ENCODE measurements around the gene DAPK2. TPM values are rescaled to one million over a fixed set of nuclear protein-coding genes. Genes with fewer than 3 reads are reported as not detected.

The DAPK2 gene
- total and polyA plus RNA-seq, 7 experiments from 2014 or later = 0.46 to 9.3 (median 4.2) TPM; not detected in 3

- H3K4me1 ChIP-seq (ENCODE audit: control insufficient read depth in 2 of 2, insufficient read depth in 2 of 2, low read length in 2 of 2) = peaks cover 20 to 24% of the 10 kb centered on the region in 2 donors
- no peaks in the 10 kb centered on the region for H3K9me3 ChIP-seq (ENCODE audit: control insufficient read depth in 2 of 3, low read length in 3 of 3)
- Mint-ChIP-seq H3K27ac (no peak overlapping the region), H3K4me3 (no peak overlapping the region), H3K4me1 (peaks cover 24 to 43% (median 30%) of the 10 kb centered on the region in 7 donors), H3K36me3 (peaks cover 0 to 8% (median 0%) of the 10 kb centered on the region in 5 donors), H3K27me3 (no peaks in the 10 kb centered on the region), H3K9me3 (peaks cover 0 to 2% (median 0%) of the 10 kb centered on the region in 11 donors)
- DNase-seq = no peak
- intact Hi-C loops (cut with micrococcal nuclease) = no loop called here
- ChIA-PET CTCF (no interaction called here), POLR2A (no interaction called here)
- no peak overlapping the region for H3K27ac ChIP-seq (ENCODE audit: low read depth, low read length)
- no peak overlapping the region for H3K4me3 ChIP-seq (ENCODE audit: low read length)
- no peak for ATAC-seq
- no peaks in the 10 kb centered on the region for H3K36me3 ChIP-seq (ENCODE audit: control insufficient read depth in 2 of 3, insufficient read depth in 3 of 3, low read length in 3 of 3)
- H3K27me3 ChIP-seq (ENCODE audit: control insufficient read depth in 2 of 2, insufficient read depth in 2 of 2, low read length in 2 of 2) = no peaks in the 10 kb centered on the region
These were observed 73.5 kb downstream of the DAPK2 start for GRCh38 chr15:63972801-63973200.

- H3K27ac Mint-ChIP-seq = peak overlapping the region in 6 of 9 donors; percentile 14 to 99 (median 75)
- no peaks in the 10 kb centered on the region for H3K27me3 Mint-ChIP-seq
- H3K4me3 Mint-ChIP-seq = peak overlapping the region in 3 of 10 donors; percentile 7 to 87 (median 53)
- H3K4me1 ChIP-seq (ENCODE audit: control insufficient read depth in 2 of 2, insufficient read depth in 2 of 2, low read length in 2 of 2) = peaks cover 20 to 24% of the 10 kb centered on the region in 2 donors
- H3K9me3 Mint-ChIP-seq = peaks cover 0 to 2% (median 0%) of the 10 kb centered on the region in 11 donors
- peaks cover 24 to 46% (median 30%) of the 10 kb centered on the region in 7 donors for H3K4me1 Mint-ChIP-seq
- DNase-seq = no peak
- no peak overlapping the region for H3K4me3 ChIP-seq (ENCODE audit: low read length)
- no peaks in the 10 kb centered on the region for H3K27me3 ChIP-seq (ENCODE audit: control insufficient read depth in 2 of 2, insufficient read depth in 2 of 2, low read length in 2 of 2)
- intact Hi-C loops (cut with micrococcal nuclease) = loop anchor here in 1 of 2 donors (1.0 to 2.0 kb wide), 3 partner anchors 25 to 79 kb away; no protein-coding TSS in a partner anchor
- no peak for ATAC-seq
- no peak overlapping the region for H3K27ac ChIP-seq (ENCODE audit: low read depth, low read length)
- ChIA-PET CTCF (interaction anchor here (2.1 kb wide), 1 partner anchor 39 kb away, joined by 5 read pairs; no protein-coding TSS in a partner anchor), POLR2A (interaction anchor here (1.2 kb wide), 1 partner anchor 11 kb away, joined by 3 read pairs; no protein-coding TSS in a partner anchor)
- peaks cover 0 to 12% (median 0%) of the 10 kb centered on the region in 5 donors for H3K36me3 Mint-ChIP-seq
- H3K9me3 ChIP-seq (ENCODE audit: control insufficient read depth in 2 of 3, low read length in 3 of 3) = no peaks in the 10 kb centered on the region
- H3K36me3 ChIP-seq (ENCODE audit: control insufficient read depth in 2 of 3, insufficient read depth in 3 of 3, low read length in 3 of 3) = no peaks in the 10 kb centered on the region
These were observed 74.4 kb downstream of the DAPK2 start for GRCh38 chr15:63971904-63972303.

- peaks cover 0 to 12% (median 0%) of the 10 kb centered on the region in 5 donors for H3K36me3 Mint-ChIP-seq
- intact Hi-C loops (cut with micrococcal nuclease) = loop anchor here in 1 of 2 donors (1.0 to 2.0 kb wide), 3 partner anchors 26 to 79 kb away; no protein-coding TSS in a partner anchor
- DNase-seq (peak in 5 of 9 donors; percentile 7 to 64 (median 25)), ATAC-seq (peak; percentile 65)
- H3K36me3 ChIP-seq (ENCODE audit: control insufficient read depth in 2 of 3, insufficient read depth in 3 of 3, low read length in 3 of 3) = no peaks in the 10 kb centered on the region
- H3K4me1 Mint-ChIP-seq = peaks cover 24 to 46% (median 30%) of the 10 kb centered on the region in 7 donors
- POLR2A ChIA-PET = interaction anchor here (1.2 kb wide), 1 partner anchor 12 kb away, joined by 3 read pairs; no protein-coding TSS in a partner anchor
- H3K27ac Mint-ChIP-seq = peak overlapping the region; percentile 73 to 99 (median 83)
- peak overlapping the region; percentile 6 to 87 (median 54) for H3K4me3 Mint-ChIP-seq
- H3K4me3 ChIP-seq (ENCODE audit: low read length) = no peak overlapping the region
- no peaks in the 10 kb centered on the region for H3K27me3 ChIP-seq (ENCODE audit: control insufficient read depth in 2 of 2, insufficient read depth in 2 of 2, low read length in 2 of 2)
- H3K27me3 Mint-ChIP-seq = no peaks in the 10 kb centered on the region
- H3K4me1 ChIP-seq (ENCODE audit: control insufficient read depth in 2 of 2, insufficient read depth in 2 of 2, low read length in 2 of 2) = peaks cover 20 to 24% of the 10 kb centered on the region in 2 donors
- peaks cover 0 to 2% (median 0%) of the 10 kb centered on the region in 11 donors for H3K9me3 Mint-ChIP-seq
- CTCF ChIA-PET = interaction anchor here (1.1 to 2.1 kb wide), 2 partner anchors 26 to 39 kb away, joined by 5 read pairs; no protein-coding TSS in a partner anchor
- no peaks in the 10 kb centered on the region for H3K9me3 ChIP-seq (ENCODE audit: control insufficient read depth in 2 of 3, low read length in 3 of 3)
- peak overlapping the region; percentile 1 for H3K27ac ChIP-seq (ENCODE audit: low read depth, low read length)
These were observed 74.9 kb downstream of the DAPK2 start for GRCh38 chr15:63971427-63971805.

DNA sequence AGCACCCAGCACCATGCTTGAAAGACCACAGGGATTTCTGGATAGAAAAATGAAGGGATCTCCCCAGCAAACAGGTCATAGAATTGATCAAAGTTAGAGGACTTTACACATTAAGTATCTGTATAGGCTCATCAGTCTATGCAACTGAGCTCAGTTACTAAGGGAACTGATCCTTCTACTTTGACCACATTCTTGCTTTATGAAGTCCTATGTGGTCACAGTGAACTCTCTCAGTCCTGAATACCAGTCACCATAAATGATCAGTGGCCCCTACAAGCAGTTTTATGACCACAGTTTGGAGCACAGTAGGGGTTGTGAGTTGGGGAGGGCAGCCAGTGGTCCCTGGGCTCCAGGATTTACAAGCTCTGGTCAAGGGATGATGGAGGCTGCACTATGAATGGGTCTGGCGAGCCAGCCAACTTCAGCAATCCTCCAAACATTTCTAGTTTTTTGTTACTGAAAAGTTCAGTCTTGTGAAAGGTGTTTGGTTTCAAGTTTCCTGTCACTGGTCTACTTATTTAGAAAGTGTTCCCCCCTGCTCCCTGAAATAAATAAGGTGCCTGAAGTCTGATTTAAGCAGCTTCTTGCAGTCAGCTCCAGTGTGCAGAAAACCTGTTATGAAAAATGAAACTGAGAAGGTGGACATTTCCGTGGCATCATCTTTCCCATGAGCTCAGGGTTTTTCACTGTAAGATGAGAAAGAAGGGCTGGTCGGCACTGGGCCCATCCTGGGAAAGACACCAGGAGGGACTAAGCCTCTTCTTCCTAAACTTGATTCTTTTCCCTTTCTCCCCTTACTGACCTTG is 75.5 kb downstream of the DAPK2 start:
- H3K36me3 Mint-ChIP-seq = peaks cover 0 to 17% (median 0%) of the 10 kb centered on the region in 5 donors
- H3K36me3 ChIP-seq (ENCODE audit: control insufficient read depth in 2 of 3, insufficient read depth in 3 of 3, low read length in 3 of 3) = no peaks in the 10 kb centered on the region
- H3K27ac Mint-ChIP-seq = peak overlapping the region; percentile 73 to 99 (median 83)
- intact Hi-C loops (cut with micrococcal nuclease) = loop anchor here in 1 of 2 donors (1.0 to 2.0 kb wide), 3 partner anchors 26 to 78 kb away; no protein-coding TSS in a partner anchor
- peaks cover 0 to 4% (median 0%) of the 10 kb centered on the region in 11 donors for H3K9me3 Mint-ChIP-seq
- H3K27me3 ChIP-seq (ENCODE audit: control insufficient read depth in 2 of 2, insufficient read depth in 2 of 2, low read length in 2 of 2) = no peaks in the 10 kb centered on the region
- H3K4me3 Mint-ChIP-seq = peak overlapping the region; percentile 6 to 87 (median 54)
- H3K4me3 ChIP-seq (ENCODE audit: low read length) = peak overlapping the region; percentile 17
- no peaks in the 10 kb centered on the region for H3K9me3 ChIP-seq (ENCODE audit: control insufficient read depth in 2 of 3, low read length in 3 of 3)
- ATAC-seq (peak; percentile 52), DNase-seq (peak in 4 of 9 donors; percentile 3 to 44 (median 10))
- ChIA-PET POLR2A (interaction anchor here (1.2 kb wide), 1 partner anchor 12 kb away, joined by 3 read pairs; no protein-coding TSS in a partner anchor), CTCF (interaction anchor here (1.1 to 2.1 kb wide), 2 partner anchors 25 to 40 kb away, joined by 5 read pairs; no protein-coding TSS in a partner anchor)
- peak overlapping the region; percentile 1 for H3K27ac ChIP-seq (ENCODE audit: low read depth, low read length)
- H3K27me3 Mint-ChIP-seq = no peaks in the 10 kb centered on the region
- H3K4me1 ChIP-seq (ENCODE audit: control insufficient read depth in 2 of 2, insufficient read depth in 2 of 2, low read length in 2 of 2) = peaks cover 20 to 24% of the 10 kb centered on the region in 2 donors
- H3K4me1 Mint-ChIP-seq = peaks cover 24 to 46% (median 30%) of the 10 kb centered on the region in 7 donors

DNA sequence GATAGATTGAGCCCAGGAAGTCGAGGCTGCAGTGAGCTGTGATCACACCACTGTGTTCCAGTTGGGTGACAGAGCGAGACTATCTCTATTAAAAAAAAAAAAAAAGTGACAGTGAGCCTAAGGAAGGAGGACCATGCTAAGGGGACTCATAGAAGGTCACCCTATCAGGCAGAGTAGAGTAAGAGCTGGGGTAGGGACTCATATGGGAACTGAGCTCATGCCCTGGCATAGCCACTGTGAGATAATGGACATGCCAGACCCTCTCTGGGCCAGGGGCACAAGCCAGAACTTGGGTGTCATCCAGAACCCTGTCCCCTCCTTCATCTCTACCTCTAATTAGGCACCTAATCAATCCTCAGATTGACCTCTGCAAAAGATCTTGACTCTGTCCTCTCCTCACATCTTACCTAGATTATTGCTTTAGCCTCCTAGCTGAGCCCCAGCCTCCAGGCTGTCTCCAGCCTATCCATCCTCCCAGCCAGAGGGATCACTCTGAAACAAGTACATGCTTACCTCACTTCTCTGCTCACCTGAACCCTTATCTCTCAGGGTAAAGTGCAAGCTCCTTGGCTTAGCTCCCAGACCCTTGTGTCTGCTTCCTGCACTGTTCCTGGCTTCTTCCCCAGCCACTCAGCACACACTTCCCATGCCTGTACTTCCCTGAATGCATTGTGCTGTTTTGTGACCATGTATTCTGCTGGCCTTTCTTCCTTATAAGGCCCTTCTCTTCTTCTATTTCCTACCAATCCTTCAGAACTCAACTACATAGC is 76.4 kb downstream of the DAPK2 start:
- Histone ChIP-seq H3K4me1 (ENCODE audit: control insufficient read depth in 2 of 2, insufficient read depth in 2 of 2, low read length in 2 of 2) (peaks cover 20 to 24% of the 10 kb centered on the region in 2 donors), H3K36me3 (ENCODE audit: control insufficient read depth in 2 of 3, insufficient read depth in 3 of 3, low read length in 3 of 3) (no peaks in the 10 kb centered on the region), H3K27me3 (ENCODE audit: control insufficient read depth in 2 of 2, insufficient read depth in 2 of 2, low read length in 2 of 2) (no peaks in the 10 kb centered on the region), H3K27ac (ENCODE audit: low read depth, low read length) (no peak overlapping the region), H3K4me3 (ENCODE audit: low read length) (no peak overlapping the region), H3K9me3 (ENCODE audit: control insufficient read depth in 2 of 3, low read length in 3 of 3) (no peaks in the 10 kb centered on the region)
- ChIA-PET CTCF (interaction anchor here (0.6 to 2.1 kb wide), 2 partner anchors 41 to 1269 kb away, joined by 4 to 5 read pairs; no protein-coding TSS in a partner anchor), POLR2A (no interaction called here)
- ATAC-seq (no peak), DNase-seq (no peak)
- peaks cover 0 to 24% (median 0%) of the 10 kb centered on the region in 5 donors for H3K36me3 Mint-ChIP-seq
- intact Hi-C loops (cut with micrococcal nuclease) = loop anchor here in 1 of 2 donors (2.0 kb wide), 1 partner anchor 77 kb away; no protein-coding TSS in a partner anchor
- H3K9me3 Mint-ChIP-seq = peaks cover 0 to 5% (median 1%) of the 10 kb centered on the region in 11 donors
- peak overlapping the region in 2 of 10 donors; percentile 8 to 87 for H3K4me3 Mint-ChIP-seq
- peak overlapping the region in 6 of 9 donors; percentile 10 to 99 (median 74) for H3K27ac Mint-ChIP-seq
- H3K27me3 Mint-ChIP-seq = peaks cover 0 to 1% (median 0%) of the 10 kb centered on the region in 5 donors
- peaks cover 24 to 46% (median 30%) of the 10 kb centered on the region in 7 donors for H3K4me1 Mint-ChIP-seq

DNA sequence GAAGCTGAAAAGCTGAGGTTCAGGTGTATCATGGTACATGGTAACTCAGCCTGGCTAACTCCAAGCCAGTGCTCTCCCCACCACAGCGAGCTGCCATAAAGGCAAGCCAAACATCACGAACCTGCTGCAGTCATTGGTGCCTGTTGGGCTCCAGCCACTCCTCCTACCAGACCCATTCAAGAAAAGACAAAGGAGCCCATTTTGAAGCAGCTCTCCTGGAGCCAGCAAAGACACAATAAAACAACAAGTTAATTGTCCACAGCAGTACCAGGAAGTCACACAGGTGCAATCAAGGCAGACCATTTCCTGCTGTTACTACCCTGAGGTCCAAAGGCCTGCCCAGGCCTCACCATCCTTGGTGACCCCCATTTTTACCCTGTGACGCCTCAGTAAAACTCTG is 77.6 kb downstream of the DAPK2 start:
- Mint-ChIP-seq H3K27ac (peak overlapping the region in 5 of 9 donors; percentile 4 to 76 (median 53)), H3K9me3 (peaks cover 0 to 17% (median 9%) of the 10 kb centered on the region in 11 donors), H3K4me3 (peak overlapping the region in 1 of 10 donors; percentile 12), H3K4me1 (peaks cover 24 to 46% (median 30%) of the 10 kb centered on the region in 7 donors), H3K27me3 (peaks cover 0 to 9% (median 0%) of the 10 kb centered on the region in 5 donors), H3K36me3 (peaks cover 0 to 31% (median under 1%) of the 10 kb centered on the region in 5 donors)
- no peak for DNase-seq
- Histone ChIP-seq H3K9me3 (ENCODE audit: control insufficient read depth in 2 of 3, low read length in 3 of 3) (no peaks in the 10 kb centered on the region), H3K4me1 (ENCODE audit: control insufficient read depth in 2 of 2, insufficient read depth in 2 of 2, low read length in 2 of 2) (peaks cover 20 to 24% of the 10 kb centered on the region in 2 donors), H3K27ac (ENCODE audit: low read depth, low read length) (no peak overlapping the region), H3K4me3 (ENCODE audit: low read length) (no peak overlapping the region), H3K27me3 (ENCODE audit: control insufficient read depth in 2 of 2, insufficient read depth in 2 of 2, low read length in 2 of 2) (no peaks in the 10 kb centered on the region), H3K36me3 (ENCODE audit: control insufficient read depth in 2 of 3, insufficient read depth in 3 of 3, low read length in 3 of 3) (no peaks in the 10 kb centered on the region)
- ChIA-PET CTCF (no interaction called here), POLR2A (no interaction called here)
- ATAC-seq = no peak
- intact Hi-C loops (cut with micrococcal nuclease) = no loop called here

Measured in naive thymus-derived CD4-positive, alpha-beta T cell (primary cell).